ENCODE results near the gene SNAP47. TPM values are rescaled to one million over a fixed set of nuclear protein-coding genes. Genes with fewer than 3 reads are reported as not detected.

SNAP47 gene
- total RNA-seq, 1 donor from 2014 or later: 23.1 TPM

GRCh38 chr1:227773558-227773957 is 38.3 kb downstream of the SNAP47 start:
- intact Hi-C loops (cut with DNase I): no loop called here
- Histone ChIP-seq H3K27ac (no peak overlapping the region), H3K9me3 (no peaks in the 10 kb centered on the region), H3K36me3 (peaks cover 41% of the 10 kb centered on the region), H3K27me3 (ENCODE audit: low read depth) (no peaks in the 10 kb centered on the region), H3K4me1 (no peaks in the 10 kb centered on the region), H3K4me3 (no peak overlapping the region)
- TF ChIP-seq, protein P1, sequence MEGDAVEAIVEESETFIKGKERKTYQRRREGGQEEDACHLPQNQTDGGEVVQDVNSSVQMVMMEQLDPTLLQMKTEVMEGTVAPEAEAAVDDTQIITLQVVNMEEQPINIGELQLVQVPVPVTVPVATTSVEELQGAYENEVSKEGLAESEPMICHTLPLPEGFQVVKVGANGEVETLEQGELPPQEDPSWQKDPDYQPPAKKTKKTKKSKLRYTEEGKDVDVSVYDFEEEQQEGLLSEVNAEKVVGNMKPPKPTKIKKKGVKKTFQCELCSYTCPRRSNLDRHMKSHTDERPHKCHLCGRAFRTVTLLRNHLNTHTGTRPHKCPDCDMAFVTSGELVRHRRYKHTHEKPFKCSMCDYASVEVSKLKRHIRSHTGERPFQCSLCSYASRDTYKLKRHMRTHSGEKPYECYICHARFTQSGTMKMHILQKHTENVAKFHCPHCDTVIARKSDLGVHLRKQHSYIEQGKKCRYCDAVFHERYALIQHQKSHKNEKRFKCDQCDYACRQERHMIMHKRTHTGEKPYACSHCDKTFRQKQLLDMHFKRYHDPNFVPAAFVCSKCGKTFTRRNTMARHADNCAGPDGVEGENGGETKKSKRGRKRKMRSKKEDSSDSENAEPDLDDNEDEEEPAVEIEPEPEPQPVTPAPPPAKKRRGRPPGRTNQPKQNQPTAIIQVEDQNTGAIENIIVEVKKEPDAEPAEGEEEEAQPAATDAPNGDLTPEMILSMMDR (IDR thresholded peaks at IDR 0.05): no peak
- ATAC-seq (no peak), DNase-seq (no peak)

DNA sequence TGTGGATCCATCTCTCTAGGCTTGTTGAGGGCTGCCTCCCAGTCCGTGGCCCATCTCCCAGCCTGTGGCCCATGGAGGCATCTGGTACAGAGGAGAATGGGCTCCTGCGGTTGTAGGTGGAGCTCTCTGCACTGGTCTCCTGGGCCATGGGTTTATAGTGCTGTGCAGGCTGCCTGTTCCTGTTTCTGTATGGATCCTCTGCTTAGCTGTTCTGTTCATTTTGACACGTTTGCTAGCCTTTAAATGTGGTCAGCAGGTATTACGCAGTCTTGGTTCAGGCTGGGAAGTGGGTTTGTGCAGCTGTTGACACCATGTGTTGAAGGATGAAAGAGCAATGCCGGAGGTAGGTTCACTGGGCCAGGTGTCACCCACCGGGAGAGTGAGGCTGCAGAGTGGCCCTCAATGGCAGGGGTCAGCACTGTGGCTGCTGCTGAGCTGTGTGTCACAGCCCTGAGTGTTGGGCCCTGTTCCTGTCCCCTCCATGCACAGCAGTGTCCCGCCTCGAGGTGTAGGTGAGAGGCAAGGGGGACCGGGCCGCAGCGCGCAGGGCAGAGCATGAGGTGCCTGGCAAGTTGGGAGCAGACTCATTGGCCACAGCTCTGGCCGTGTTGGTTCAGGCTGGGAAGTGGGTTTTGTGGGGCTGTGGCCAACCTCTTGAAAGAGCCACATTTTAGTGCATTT is 39.0 kb downstream of the SNAP47 start:
- intact Hi-C loops (cut with DNase I): no loop called here
- no peaks in the 10 kb centered on the region for H3K4me1 ChIP-seq
- H3K27ac ChIP-seq: no peak overlapping the region
- no peak for DNase-seq
- peaks cover 35% of the 10 kb centered on the region for H3K36me3 ChIP-seq
- ATAC-seq: peak; percentile 7 to 34
- H3K9me3 ChIP-seq: no peaks in the 10 kb centered on the region
- TF ChIP-seq, protein P1 (IDR thresholded peaks at IDR 0.05): no peak
- H3K4me3 ChIP-seq: no peak overlapping the region
- no peaks in the 10 kb centered on the region for H3K27me3 ChIP-seq (ENCODE audit: low read depth)

- Histone ChIP-seq H3K27ac (no peak overlapping the region), H3K36me3 (peaks cover 32% of the 10 kb centered on the region), H3K27me3 (ENCODE audit: low read depth) (no peaks in the 10 kb centered on the region), H3K9me3 (no peaks in the 10 kb centered on the region), H3K4me1 (no peaks in the 10 kb centered on the region), H3K4me3 (no peak overlapping the region)
- TF ChIP-seq, protein P1 (IDR thresholded peaks at IDR 0.05): no peak
- ATAC-seq (no peak), DNase-seq (no peak)
- intact Hi-C loops (cut with DNase I): no loop called here
Observed at GRCh38 chr1:227774821-227775661, 39.8 kb downstream of the SNAP47 start.

- TF ChIP-seq, protein P1 (IDR thresholded peaks at IDR 0.05): no peak
- Histone ChIP-seq H3K36me3 (peaks cover 33% of the 10 kb centered on the region), H3K27me3 (ENCODE audit: low read depth) (no peaks in the 10 kb centered on the region), H3K4me3 (no peak overlapping the region), H3K4me1 (no peaks in the 10 kb centered on the region), H3K9me3 (no peaks in the 10 kb centered on the region), H3K27ac (no peak overlapping the region)
- ATAC-seq (no peak), DNase-seq (no peak)
- intact Hi-C loops (cut with DNase I): no loop called here
Observed at GRCh38 chr1:227775841-227776240, 40.6 kb downstream of the SNAP47 start.

DNA sequence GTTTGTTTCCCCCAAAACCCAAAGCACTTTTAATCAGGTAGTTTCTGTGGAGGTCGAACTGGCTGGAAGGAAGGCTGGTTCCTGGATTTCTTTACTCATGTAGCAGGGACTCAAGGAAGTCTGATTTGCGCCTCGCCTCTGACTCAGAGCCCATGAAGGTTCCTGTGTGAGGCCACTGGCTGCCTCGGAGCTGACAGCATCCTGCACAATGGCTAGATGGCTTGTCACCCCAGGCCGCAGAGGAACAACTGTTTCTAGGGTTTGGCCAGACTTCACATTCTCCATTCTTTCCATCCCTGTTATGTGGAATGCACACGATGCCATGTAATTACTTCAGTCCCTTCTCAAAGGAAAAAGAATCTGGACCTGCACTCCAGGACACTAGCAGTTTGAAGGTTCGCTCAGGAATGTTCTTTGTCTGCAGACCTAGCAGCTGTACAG is 41.1 kb downstream of the SNAP47 start:
- ATAC-seq (no peak), DNase-seq (no peak)
- Histone ChIP-seq H3K27ac (no peak overlapping the region), H3K4me3 (no peak overlapping the region), H3K36me3 (peaks cover 33% of the 10 kb centered on the region), H3K9me3 (no peaks in the 10 kb centered on the region), H3K4me1 (no peaks in the 10 kb centered on the region), H3K27me3 (ENCODE audit: low read depth) (no peaks in the 10 kb centered on the region)
- intact Hi-C loops (cut with DNase I): no loop called here
- TF ChIP-seq, protein P1 (IDR thresholded peaks at IDR 0.05): no peak

Data from lower lobe of right lung (tissue), 2 donors.